ENCODE data around the gene GIMAP4.

- TF ChIP-seq CTCF (IDR thresholded peaks at IDR 0.05) (no peak), POLR2A (IDR thresholded peaks at IDR 0.05) (no peak)
Observed at GRCh38 chr7:150564006-150564405, 3.2 kb upstream of the GIMAP4 start.

Measured in testis (tissue), 2 donors.